Type B pancreatic cell (in vitro differentiated cells): Measurements from ENCODE around the gene TSTD1. TPM values are rescaled to one million over a fixed set of nuclear protein-coding genes. Genes with fewer than 3 reads are reported as not detected.
A peak's percentile ranks its signal among the peaks of the same experiment; 100 is the strongest.
"Not testable (repeated sequence)": the region's sequence is repeated elsewhere in the genome, so short reads cannot be mapped to it uniquely, and the experiment has no call there.

ENCODE experiments used
- DNase-seq: peaks from one replicate; pipeline ENCODE4 v3.0.0; 2021; ENCODE audit warnings: mixed read lengths; ENCODE audit not compliant: unreplicated experiment; ENCODE audit errors: extremely low spot score
- H3K27ac Mint-ChIP-seq: 2 replicates; pipeline ENCODE4 v1.8.0; 2021; ENCODE audit warnings: mild to moderate bottlenecking, mixed read lengths
- H3K27me3 Mint-ChIP-seq: 2 replicates; pipeline ENCODE4 v1.8.0; 2021; ENCODE audit warnings: mixed read lengths
- H3K36me3 Mint-ChIP-seq: 2 replicates; pipeline ENCODE4 v1.8.0; 2021; ENCODE audit warnings: mixed read lengths
- H3K4me1 Mint-ChIP-seq: one replicate; pipeline ENCODE4 v1.8.0; 2021; ENCODE audit warnings: mixed read lengths; ENCODE audit not compliant: unreplicated experiment
- H3K4me3 Mint-ChIP-seq: 2 replicates; pipeline ENCODE4 v1.8.0; 2021; ENCODE audit warnings: mild to moderate bottlenecking, mixed read lengths
- H3K9me3 Mint-ChIP-seq: 2 replicates; pipeline ENCODE4 v1.8.0; 2021; ENCODE audit warnings: mixed read lengths
- CTCF ChIP-seq: fragments of 200-600 bp; sonication (generic); conservative IDR thresholded peaks from 2 replicates; pipeline ENCODE4 v1.5.0; 2021; ENCODE audit warnings: antibody characterized with exemption, mild to moderate bottlenecking
- total RNA-seq: library from RNA; stranded (reverse); gene quantifications from 2 replicates; pipeline ENCODE4 v1.2.1, GENCODE V29; 2021; ENCODE audit warnings: low replicate concordance

TSTD1 gene
- total RNA-seq, 1 donor from 2014 or later, result 40.8 TPM

- H3K4me3 Mint-ChIP-seq, result no peak overlapping the region
- peaks cover 10% of the 10 kb centered on the region for H3K4me1 Mint-ChIP-seq
Measured at GRCh38 chr1:160993544-160994193, 45.1 kb downstream of the TSTD1 start.

GRCh38 chr1:160992036-160992435, 46.7 kb downstream of the TSTD1 start:
- H3K27me3 Mint-ChIP-seq, H3K36me3 Mint-ChIP-seq, H3K4me3 Mint-ChIP-seq, H3K9me3 Mint-ChIP-seq, H3K4me1 Mint-ChIP-seq, DNase-seq, H3K27ac Mint-ChIP-seq: not testable (repeated sequence)

More at GRCh38 chr1:160993544-160994193, 45.1 kb downstream of the TSTD1 start:
- Mint-ChIP-seq H3K27ac (peak overlapping the region; percentile 10), H3K36me3 (no peaks in the 10 kb centered on the region), H3K27me3 (no peaks in the 10 kb centered on the region), H3K9me3 (no peaks in the 10 kb centered on the region)
- DNase-seq, result no peak
- TF ChIP-seq CTCF, result peak; percentile 51

Other genes starting within 250 kb of the TSTD1 start
- not detected in 2 replicates for gene LY9, start 242.8 kb downstream of the TSTD1 start, total RNA-seq
- 0.50 and 0.56 TPM in 2 replicates for gene CD244, start 176.1 kb downstream of the TSTD1 start, total RNA-seq
- gene ITLN1, start 153.8 kb downstream of the TSTD1 start, total RNA-seq, result 23.1 and 59.8 TPM in 2 replicates
- gene ITLN2, start 84.2 kb downstream of the TSTD1 start, total RNA-seq, result 0.99 and 1.7 TPM in 2 replicates
- gene F11R, start 17.8 kb downstream of the TSTD1 start, total RNA-seq, result 66.8 and 147 TPM in 2 replicates
- 62.2 and 79.1 TPM in 2 replicates for gene USF1, start 7.0 kb upstream of the TSTD1 start, total RNA-seq
- 1.3 and 3.3 TPM in 2 replicates for gene ARHGAP30, start 30.9 kb upstream of the TSTD1 start, total RNA-seq
- gene NECTIN4, start 50.6 kb upstream of the TSTD1 start, total RNA-seq, result 57.7 and 193 TPM in 2 replicates
- 14.1 and 14.3 TPM in 2 replicates for gene KLHDC9, start 59.4 kb upstream of the TSTD1 start, total RNA-seq
- gene PFDN2, start 79.1 kb upstream of the TSTD1 start, total RNA-seq, result 41.1 and 50.9 TPM in 2 replicates
- gene NIT1, start 79.1 kb upstream of the TSTD1 start, total RNA-seq, result 42.4 and 47.5 TPM in 2 replicates
- 31.3 and 41.0 TPM in 2 replicates for gene DEDD, start 93.7 kb upstream of the TSTD1 start, total RNA-seq
- gene UFC1, start 115.0 kb upstream of the TSTD1 start, total RNA-seq, result 90.3 and 103 TPM in 2 replicates
- 31.6 and 45.7 TPM in 2 replicates for gene USP21, start 120.5 kb upstream of the TSTD1 start, total RNA-seq
- gene PPOX, start 127.5 kb upstream of the TSTD1 start, total RNA-seq, result 25.7 and 43.6 TPM in 2 replicates
- 42.4 and 48.5 TPM in 2 replicates for gene B4GALT3, start 138.5 kb upstream of the TSTD1 start, total RNA-seq
- gene ADAMTS4, start 160.1 kb upstream of the TSTD1 start, total RNA-seq, result 0.10 and 2.5 TPM in 2 replicates
- gene NDUFS2, start 163.4 kb upstream of the TSTD1 start, total RNA-seq, result 93.1 and 97.4 TPM in 2 replicates
- 0.80 TPM in 1 of 2 replicates, not detected in the other for gene FCER1G, start 176.3 kb upstream of the TSTD1 start, total RNA-seq
- 39.5 and 238 TPM in 2 replicates for gene APOA2, start 184.7 kb upstream of the TSTD1 start, total RNA-seq
- gene TOMM40L, start 187.1 kb upstream of the TSTD1 start, total RNA-seq, result 13.6 and 13.7 TPM in 2 replicates
- gene NR1I3, start 199.2 kb upstream of the TSTD1 start, total RNA-seq, result not detected in 2 replicates
- gene PCP4L1, start 219.8 kb upstream of the TSTD1 start, total RNA-seq, result 1.0 and 3.4 TPM in 2 replicates